Stomach (tissue), 4 donors: ENCODE measurements around the gene OXSM.

Experiments used
- EP300 ChIP-seq: sonication (generic); formaldehyde crosslinking; IDR thresholded peaks from one replicate; pipeline ENCODE4 v1.6.1; 2017; ENCODE audit warnings: antibody characterized with exemption
- POLR2A ChIP-seq, 4 donors: fragments of 450-650 bp; IDR thresholded peaks; one replicate each; pipeline ENCODE4 v1.6.1; 2016; ENCODE audit warnings: antibody characterized with exemption in 4 of 4, control low read depth in 2 of 4, mild to moderate bottlenecking in 1 of 4, moderate library complexity in 1 of 4
- TF ChIP-seq, protein P1 (sequence below), 7 experiments: fragments of 450-650 bp in 4 of 7; fragments of 200-600 bp in 3 of 7; sonication (generic) in 3 of 7; IDR thresholded peaks; one replicate each; pipeline ENCODE4 v1.5.1; 2016 to 2019; ENCODE audit warnings: antibody characterized with exemption in 7 of 7, control low read depth in 2 of 7, mild to moderate bottlenecking in 1 of 7

DNA sequence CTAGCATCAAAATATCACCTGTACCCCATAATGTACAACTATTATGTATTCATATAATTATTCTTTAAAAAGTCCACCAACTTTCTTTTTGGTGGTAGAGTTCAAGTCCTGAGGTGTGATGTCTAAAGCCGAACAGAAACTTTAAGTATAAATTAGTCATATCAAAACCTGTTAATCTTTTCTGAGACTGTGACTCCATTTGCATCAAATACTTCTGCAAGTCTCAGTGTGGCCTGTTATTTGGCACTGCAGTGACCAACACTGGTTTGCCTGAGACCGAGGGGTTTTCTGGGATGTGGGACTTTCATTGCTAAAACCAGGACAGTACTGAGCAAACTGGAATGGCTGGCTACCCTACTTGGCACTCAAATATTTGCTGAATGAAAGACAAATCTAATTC is 14.0 kb upstream of the OXSM start:
- TF ChIP-seq, protein P1, sequence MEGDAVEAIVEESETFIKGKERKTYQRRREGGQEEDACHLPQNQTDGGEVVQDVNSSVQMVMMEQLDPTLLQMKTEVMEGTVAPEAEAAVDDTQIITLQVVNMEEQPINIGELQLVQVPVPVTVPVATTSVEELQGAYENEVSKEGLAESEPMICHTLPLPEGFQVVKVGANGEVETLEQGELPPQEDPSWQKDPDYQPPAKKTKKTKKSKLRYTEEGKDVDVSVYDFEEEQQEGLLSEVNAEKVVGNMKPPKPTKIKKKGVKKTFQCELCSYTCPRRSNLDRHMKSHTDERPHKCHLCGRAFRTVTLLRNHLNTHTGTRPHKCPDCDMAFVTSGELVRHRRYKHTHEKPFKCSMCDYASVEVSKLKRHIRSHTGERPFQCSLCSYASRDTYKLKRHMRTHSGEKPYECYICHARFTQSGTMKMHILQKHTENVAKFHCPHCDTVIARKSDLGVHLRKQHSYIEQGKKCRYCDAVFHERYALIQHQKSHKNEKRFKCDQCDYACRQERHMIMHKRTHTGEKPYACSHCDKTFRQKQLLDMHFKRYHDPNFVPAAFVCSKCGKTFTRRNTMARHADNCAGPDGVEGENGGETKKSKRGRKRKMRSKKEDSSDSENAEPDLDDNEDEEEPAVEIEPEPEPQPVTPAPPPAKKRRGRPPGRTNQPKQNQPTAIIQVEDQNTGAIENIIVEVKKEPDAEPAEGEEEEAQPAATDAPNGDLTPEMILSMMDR (IDR thresholded peaks at IDR 0.05): no peak
- TF ChIP-seq POLR2A (IDR thresholded peaks at IDR 0.05): no peak
- TF ChIP-seq EP300: no peak
